ENCODE results near the gene FXR1. TPM values are rescaled to one million over a fixed set of nuclear protein-coding genes. Genes with fewer than 3 reads are reported as not detected.

Gene FXR1
- total and polyA plus RNA-seq, 2 of the 13 experiments (the other 11 are each of a cell fraction or from before 2014, with no cell fraction given) = 104 to 132 TPM

- in situ Hi-C loops (cut with HindIII; ENCODE audit: extremely low pct_ligation_motif_present, low pct_unique_long_range_greater_than_20kb) = no loop called here
- no peak overlapping the region for H2AFZ ChIP-seq (ENCODE audit: low read length)
- no peaks in the 10 kb centered on the region for H3K4me1 ChIP-seq (ENCODE audit: insufficient read depth, low read length)
- H4K20me1 ChIP-seq (ENCODE audit: insufficient read depth, low read length) = no peaks in the 10 kb centered on the region
- H3K4me2 ChIP-seq (ENCODE audit: low read depth, low read length) = no peak overlapping the region
- H3K79me2 ChIP-seq (ENCODE audit: insufficient read depth, low read length) = no peaks in the 10 kb centered on the region
- TF ChIP-seq ZNF777 (CRISPR knock-in tag; IDR thresholded peaks at IDR 0.05) (no peak), ZNF383 (CRISPR knock-in tag; IDR thresholded peaks at IDR 0.05; ENCODE audit: borderline replicate concordance) (no peak), ZNF703 (CRISPR knock-in tag; IDR thresholded peaks at IDR 0.05; ENCODE audit: borderline replicate concordance) (no peak)
- ChIA-PET CTCF (ENCODE audit: low intra/inter-chr PET ratio, low total read pairs) (no interaction called here), POLR2A (no interaction called here)
- no peak overlapping the region for H3K27ac ChIP-seq (ENCODE audit: extremely low read length, insufficient read depth, low read length)
- H3K36me3 ChIP-seq (replicated peaks in 1 of 2; ENCODE audit: control insufficient read depth in 1 of 2, insufficient read depth in 2 of 2, low read length in 2 of 2) = no peaks in the 10 kb centered on the region
- H3K9ac ChIP-seq (ENCODE audit: insufficient read depth, low read depth, low read length) = no peak overlapping the region
- H3K27me3 ChIP-seq (ENCODE audit: control insufficient read depth in 1 of 2, insufficient read depth in 2 of 2, low read length in 2 of 2) = no peaks in the 10 kb centered on the region
- DNase-seq (ENCODE audit: low spot score) (no peak), FAIRE-seq (no peak), ATAC-seq (no peak)
- 33% methylated on average over 8 of the region's 8 CpGs for WGBS (ENCODE audit: low lambda C conversion rate)
- intact Hi-C loops (cut with micrococcal nuclease; ENCODE audit: unreplicated experiment) = no loop called here
- no TSS peak for BruUV-seq (replicated peaks)
- H3K4me3 ChIP-seq (replicated peaks in 1 of 3; ENCODE audit: insufficient read depth in 1 of 3, low read depth in 2 of 3, low read length in 3 of 3) = no peak overlapping the region
- peaks cover 4% of the 10 kb centered on the region; the same call in 1 of the 2 replicates for H3K9me3 ChIP-seq (ENCODE audit: low read length)
Measured at GRCh38 chr3:180898572-180898971, 13.9 kb upstream of the FXR1 start.

GRCh38 chr3:180909369-180910127 is 2.9 kb upstream of the FXR1 start:
- H3K27me3 ChIP-seq (ENCODE audit: control insufficient read depth in 1 of 2, insufficient read depth in 2 of 2, low read length in 2 of 2) = no peaks in the 10 kb centered on the region; a peak in 1 of 5 replicates
- no peak overlapping the region for H2AFZ ChIP-seq (ENCODE audit: low read length)
- no peaks in the 10 kb centered on the region for H3K36me3 ChIP-seq (replicated peaks in 1 of 2; ENCODE audit: control insufficient read depth in 1 of 2, insufficient read depth in 2 of 2, low read length in 2 of 2)
- ChIA-PET CTCF (ENCODE audit: low intra/inter-chr PET ratio, low total read pairs) (no interaction called here), POLR2A (no interaction called here)
- H3K4me1 ChIP-seq (ENCODE audit: insufficient read depth, low read length) = peaks cover 22% of the 10 kb centered on the region
- no peak overlapping the region for H3K27ac ChIP-seq (ENCODE audit: extremely low read length, insufficient read depth, low read length)
- H3K79me2 ChIP-seq (ENCODE audit: insufficient read depth, low read length) = peaks cover 21% of the 10 kb centered on the region
- ATAC-seq (no peak), FAIRE-seq (no peak), DNase-seq (ENCODE audit: low spot score) (no peak)
- H4K20me1 ChIP-seq (ENCODE audit: insufficient read depth, low read length) = peaks cover 16% of the 10 kb centered on the region
- BruUV-seq (replicated peaks) = no TSS peak
- in situ Hi-C loops (cut with HindIII; ENCODE audit: extremely low pct_ligation_motif_present, low pct_unique_long_range_greater_than_20kb) (no loop called here), intact Hi-C loops (cut with micrococcal nuclease; ENCODE audit: unreplicated experiment) (loop anchor here (5.0 kb wide), 1 partner anchor 78 kb away; the partner anchor contains the start of gene DNAJC19)
- H3K4me2 ChIP-seq (ENCODE audit: low read depth, low read length) = no peak overlapping the region
- no peak overlapping the region for H3K9ac ChIP-seq (ENCODE audit: insufficient read depth, low read depth, low read length)
- 2% methylated on average over 5 of the region's 5 CpGs for WGBS (ENCODE audit: low lambda C conversion rate)
- no peak overlapping the region for H3K4me3 ChIP-seq (replicated peaks in 1 of 3; ENCODE audit: insufficient read depth in 1 of 3, low read depth in 2 of 3, low read length in 3 of 3)
- peaks cover 7% of the 10 kb centered on the region for H3K9me3 ChIP-seq (ENCODE audit: low read length)
- TF ChIP-seq MAFK (conservative IDR thresholded peaks at IDR 0.05 in 1 of 2, IDR thresholded peaks at IDR 0.05 in 1 of 2; ENCODE audit: low read length in 2 of 2) = peak; percentile 34 to 73; a peak in 3 of 4 replicates
- no peak for TF ChIP-seq HINFP (CRISPR knock-in tag; IDR thresholded peaks at IDR 0.05; ENCODE audit: low read depth)
- TF ChIP-seq MAFF (IDR thresholded peaks at IDR 0.05; ENCODE audit: low read depth, low read length) = 0 out of 2 replicates have a peak, but pooled peaks have one; percentile 57
